Measurements from ENCODE around the gene PIP5KL1. TPM values are rescaled to one million over a fixed set of nuclear protein-coding genes. Genes with fewer than 3 reads are reported as not detected.

PIP5KL1 gene
- total RNA-seq, 1 donor from 2014 or later = 1.2 TPM

DNA sequence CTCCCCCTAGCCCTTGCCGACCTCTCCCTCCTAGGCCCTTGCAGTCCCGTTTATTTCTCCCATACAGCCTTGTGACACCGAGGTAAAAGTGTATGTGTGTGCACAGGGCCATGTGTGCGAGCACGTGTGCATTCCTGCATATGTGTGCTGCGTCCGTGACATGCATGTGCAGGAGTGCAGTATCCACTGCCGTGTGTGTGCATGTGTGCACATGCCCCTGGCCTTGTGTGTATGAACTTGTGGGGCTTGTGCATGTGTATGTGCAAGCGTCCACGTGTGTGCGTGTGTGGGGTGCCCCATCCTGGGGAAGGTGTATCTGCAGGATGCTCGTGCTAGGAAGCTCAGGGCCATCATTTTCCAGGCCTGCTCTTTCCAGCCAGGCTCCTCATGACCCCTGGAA lies 59.7 kb downstream of the PIP5KL1 start:
- Mint-ChIP-seq H3K4me3 (no peak overlapping the region), H3K36me3 (ENCODE audit: low read depth) (peaks cover under 1% of the 10 kb centered on the region), H3K9me3 (no peaks in the 10 kb centered on the region), H3K27ac (no peak overlapping the region), H3K27me3 (ENCODE audit: insufficient read depth) (no peaks in the 10 kb centered on the region), H3K4me1 (ENCODE audit: low read depth) (peaks cover 2% of the 10 kb centered on the region)
- DNase-seq (ENCODE audit: low spot score) = no peak
- intact Hi-C loops (cut with micrococcal nuclease) = loop anchor here (1.0 to 5.0 kb wide), 7 partner anchors 46 to 369 kb away; partner anchors contain the start of genes CDK9, FPGS, ST6GALNAC4 and TOR2A

Other genes starting within 250 kb of the PIP5KL1 start
- gene CFAP157, start 223.8 kb downstream of the PIP5KL1 start, total RNA-seq = 0.20 and 0.26 TPM in 2 replicates
- gene PTRH1, start 215.1 kb downstream of the PIP5KL1 start, total RNA-seq = 22.9 and 23.5 TPM in 2 replicates
- 0.10 TPM in 1 of 2 replicates, not detected in the other for gene TTC16, start 214.7 kb downstream of the PIP5KL1 start, total RNA-seq
- gene TOR2A, start 195.5 kb downstream of the PIP5KL1 start, total RNA-seq = 16.6 and 18.9 TPM in 2 replicates
- gene SH2D3C, start 152.1 kb downstream of the PIP5KL1 start, total RNA-seq = 30.0 and 30.4 TPM in 2 replicates
- gene CDK9, start 144.7 kb downstream of the PIP5KL1 start, total RNA-seq = 97.3 and 105 TPM in 2 replicates
- 128 and 130 TPM in 2 replicates for gene FPGS, start 127.9 kb downstream of the PIP5KL1 start, total RNA-seq
- 32.2 and 33.0 TPM in 2 replicates for gene ENG, start 76.1 kb downstream of the PIP5KL1 start, total RNA-seq
- 17.2 and 20.8 TPM in 2 replicates for gene AK1, start 53.1 kb downstream of the PIP5KL1 start, total RNA-seq
- 60.6 and 62.4 TPM in 2 replicates for gene ST6GALNAC6, start 31.2 kb downstream of the PIP5KL1 start, total RNA-seq
- gene ST6GALNAC4, start 13.7 kb downstream of the PIP5KL1 start, total RNA-seq = 30.8 and 31.6 TPM in 2 replicates
- 62.6 and 70.2 TPM in 2 replicates for gene DPM2, start 7.1 kb upstream of the PIP5KL1 start, total RNA-seq
- gene EEIG1, start 50.2 kb upstream of the PIP5KL1 start, total RNA-seq = 39.8 and 43.4 TPM in 2 replicates
- gene NAIF1, start 136.5 kb upstream of the PIP5KL1 start, total RNA-seq = 11.5 and 12.2 TPM in 2 replicates
- 13.4 and 13.5 TPM in 2 replicates for gene SLC25A25, start 137.5 kb upstream of the PIP5KL1 start, total RNA-seq
- 87.7 and 89.2 TPM in 2 replicates for gene PTGES2, start 197.0 kb upstream of the PIP5KL1 start, total RNA-seq
- not detected in 2 replicates for gene LCN2, start 218.7 kb upstream of the PIP5KL1 start, total RNA-seq
- gene BBLN, start 229.5 kb upstream of the PIP5KL1 start, total RNA-seq = 97.3 and 106 TPM in 2 replicates

All from activated T-helper 1 cell treated with anti-CD3 and anti-CD28 coated beads, Interleukin-12 subunit alpha, Interleukin-12 subunit beta, Interleukin-2, Interleukin-4 antibody, amounts not matched to agents 30 ng/mL and 10 ng/mL and 1 ng/mL, durations not matched to agents 14 hours and 24 hours and 36 hours (primary cell).